T-helper 2 cell (primary cell): Measurements from ENCODE around the gene ATF3.
"Not testable (repeated sequence)": the region's sequence is repeated elsewhere in the genome, so short reads cannot be mapped to it uniquely, and the experiment has no call there.

Source experiments
- DNase-seq, 5 experiments: peaks; one replicate each; pipeline versions ENCODE4 v3.0.0 to v3.0.0-alpha.2; 2012 to 2022

Gene ATF3

GRCh38 chr1:212655668-212656440 lies 47.3 kb downstream of the ATF3 start:
- no peak for DNase-seq

GRCh38 chr1:212656730-212657129 lies 48.2 kb downstream of the ATF3 start:
- peak in 1 of 5 experiments; percentile 75 for DNase-seq

- not testable (repeated sequence) for DNase-seq
These were observed 49.7 kb downstream of the ATF3 start for GRCh38 chr1:212658250-212658649.

DNA sequence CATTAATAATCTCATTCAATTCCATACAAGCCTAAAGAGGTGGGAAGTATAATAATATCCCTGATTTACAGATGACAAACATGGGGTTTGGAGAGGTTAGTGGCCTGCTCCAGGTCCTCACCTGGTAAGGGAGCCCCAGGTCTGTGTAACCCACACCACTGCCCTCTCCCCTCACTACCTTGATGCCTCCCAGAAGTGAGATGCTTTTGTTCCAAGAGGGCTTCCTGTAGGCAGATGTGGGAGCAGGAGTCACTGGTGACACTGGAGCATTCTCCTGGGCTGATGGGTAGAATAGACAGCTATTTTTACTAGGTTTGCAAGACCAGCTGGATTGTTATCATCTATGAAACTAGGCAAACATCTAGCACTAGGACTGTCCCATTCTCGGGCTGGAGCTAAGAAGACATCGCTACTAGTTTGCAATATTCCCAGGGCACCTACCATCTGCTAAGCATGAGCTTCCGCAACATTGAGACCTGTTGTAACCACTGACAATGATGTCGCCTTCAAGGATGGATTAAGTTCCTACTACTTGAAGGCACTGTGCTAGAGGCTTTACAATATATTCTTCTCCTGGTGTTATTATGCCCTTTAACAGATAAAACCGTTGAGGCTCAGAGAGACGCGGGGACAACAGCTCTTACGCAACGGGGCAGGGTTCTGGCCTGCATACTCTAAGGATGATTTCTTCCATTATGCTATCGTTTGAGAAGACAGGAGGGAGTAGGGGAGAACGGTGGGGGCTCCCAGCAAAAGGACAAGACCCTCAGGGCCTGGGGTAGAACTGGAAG lies 56.0 kb downstream of the ATF3 start:
- DNase-seq = no peak

- DNase-seq = peak; percentile 46 to 85 (median 65)
These were observed 56.9 kb downstream of the ATF3 start for GRCh38 chr1:212665241-212666115.

GRCh38 chr1:212666116-212666775 lies 57.7 kb downstream of the ATF3 start:
- DNase-seq = no peak

- DNase-seq = peak in 1 of 5 experiments; percentile 72
These were observed 58.9 kb downstream of the ATF3 start for GRCh38 chr1:212667223-212668139.

- DNase-seq = no peak
These were observed 59.9 kb downstream of the ATF3 start for GRCh38 chr1:212668477-212668876.

GRCh38 chr1:212669102-212669501 lies 60.5 kb downstream of the ATF3 start:
- DNase-seq = peak in 1 of 5 experiments; percentile 33

DNA sequence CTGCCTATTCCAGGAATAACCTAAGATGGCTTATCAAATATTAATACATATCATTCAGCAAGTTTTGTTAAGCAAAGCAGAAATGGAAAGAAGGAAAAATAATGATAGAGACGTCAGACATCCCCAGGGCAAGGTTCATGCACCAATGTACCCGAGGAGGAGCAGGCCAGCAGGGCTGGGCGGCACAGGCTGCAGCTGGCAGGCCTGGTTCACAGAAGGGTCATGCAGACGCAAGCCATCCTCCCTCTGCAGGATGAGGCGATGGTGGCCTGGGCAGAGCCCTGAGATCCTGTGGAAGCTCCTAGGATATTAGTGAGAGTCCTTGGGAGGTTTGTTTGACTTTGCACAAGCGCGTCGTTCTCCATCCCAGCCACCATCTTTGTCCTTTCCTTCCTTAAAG lies 61.0 kb downstream of the ATF3 start:
- DNase-seq = no peak

DNA sequence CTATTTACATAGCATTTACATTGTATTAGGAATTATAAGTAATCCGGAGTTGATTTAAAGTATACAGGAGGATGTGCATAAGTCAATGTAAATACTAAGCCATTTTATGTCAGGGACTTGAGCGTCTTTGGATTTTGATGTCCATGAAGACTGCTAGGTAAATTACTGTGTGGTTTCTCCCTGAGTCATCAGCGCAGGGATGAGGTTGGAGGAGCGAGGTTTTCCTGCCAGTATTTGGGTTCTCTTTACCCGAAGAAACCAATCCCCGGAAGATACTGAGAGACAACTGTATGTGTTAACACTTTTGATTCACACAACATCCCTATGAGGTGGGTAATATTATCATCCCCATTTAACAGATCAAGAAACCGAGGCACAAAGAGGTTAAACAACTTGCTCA lies 61.7 kb downstream of the ATF3 start:
- DNase-seq = no peak
